H9 (cell line): ENCODE measurements around the gene ZNF135. TPM values are rescaled to one million over a fixed set of nuclear protein-coding genes. Genes with fewer than 3 reads are reported as not detected.

ENCODE experiments used
- DNase-seq: peaks from one replicate; pipeline ENCODE4 v3.0.0-alpha.2; 2017
- H2AFZ ChIP-seq: one replicate; pipeline ENCODE4 v1.6.1; 2013; ENCODE audit warnings: mild to moderate bottlenecking, low read length, control low read depth, moderate library complexity
- H2AK5ac ChIP-seq: 2 replicates; pipeline ENCODE4 v1.6.1; 2013; ENCODE audit warnings: low read length, control low read depth, mixed read lengths; ENCODE audit not compliant: insufficient read length
- H2BK120ac ChIP-seq: one replicate; pipeline ENCODE4 v1.6.1; 2013; ENCODE audit warnings: low read depth, mild to moderate bottlenecking, low read length, control low read depth, inconsistent platforms; ENCODE audit not compliant: poor library complexity, severe bottlenecking
- H2BK12ac ChIP-seq: 2 replicates; pipeline ENCODE4 v1.6.1; 2013; ENCODE audit warnings: low read length, control low read depth, mixed read lengths, low read depth; ENCODE audit not compliant: insufficient read length
- H2BK15ac ChIP-seq: 2 replicates; pipeline ENCODE4 v1.6.1; 2013; ENCODE audit warnings: low read depth, low read length, control low read depth
- H2BK20ac ChIP-seq: one replicate; pipeline ENCODE4 v1.6.1; 2013; ENCODE audit warnings: low read depth, mild to moderate bottlenecking, low read length, control low read depth, inconsistent platforms; ENCODE audit not compliant: poor library complexity, severe bottlenecking
- H2BK5ac ChIP-seq: 2 replicates; pipeline ENCODE4 v1.6.1; 2013; ENCODE audit warnings: low read length, control low read depth, mixed read lengths; ENCODE audit not compliant: insufficient read length
- H3K14ac ChIP-seq: 2 replicates; pipeline ENCODE4 v1.6.1; 2013; ENCODE audit warnings: low read length, control low read depth; ENCODE audit not compliant: insufficient read depth
- H3K18ac ChIP-seq: 2 replicates; pipeline ENCODE4 v1.6.1; 2013; ENCODE audit warnings: low read depth, mild to moderate bottlenecking, mixed read lengths, low read length, control low read depth; ENCODE audit not compliant: insufficient read length
- H3K23ac ChIP-seq: 2 replicates; pipeline ENCODE4 v1.6.1; 2013; ENCODE audit warnings: low read length, control low read depth, mixed read lengths, low read depth; ENCODE audit not compliant: insufficient read length
- H3K23me2 ChIP-seq: 2 replicates; pipeline ENCODE4 v1.6.1; 2013; ENCODE audit warnings: low read depth, mild to moderate bottlenecking, mixed read lengths, low read length, control low read depth; ENCODE audit not compliant: insufficient read length, poor library complexity, severe bottlenecking
- H3K27ac ChIP-seq: 2 replicates; pipeline ENCODE4 v1.5.1; 2013; ENCODE audit warnings: low read length, control low read depth, mixed read lengths, low read depth; ENCODE audit not compliant: insufficient read length
- H3K27me3 ChIP-seq: 2 replicates; pipeline ENCODE4 v1.6.1; 2013; ENCODE audit warnings: low read length, control low read depth, inconsistent platforms; ENCODE audit not compliant: insufficient read depth
- H3K4ac ChIP-seq: 2 replicates; pipeline ENCODE4 v1.6.1; 2013; ENCODE audit warnings: low read depth, mild to moderate bottlenecking, control low read depth, inconsistent platforms, low read length, moderate library complexity
- H3K4me1 ChIP-seq: 2 replicates; pipeline ENCODE4 v1.6.1; 2013; ENCODE audit warnings: low read length, control low read depth, inconsistent platforms; ENCODE audit not compliant: insufficient read depth
- H3K4me2 ChIP-seq: 2 replicates; pipeline ENCODE4 v1.6.1; 2013; ENCODE audit warnings: low read length, control low read depth, mixed read lengths; ENCODE audit not compliant: insufficient read length, insufficient read depth
- H3K56ac ChIP-seq: 2 replicates; pipeline ENCODE4 v1.6.1; 2013; ENCODE audit warnings: low read depth, mild to moderate bottlenecking, mixed read lengths, low read length, control low read depth; ENCODE audit not compliant: insufficient read length
- H3K79me1 ChIP-seq: 2 replicates; pipeline ENCODE4 v1.6.1; 2013; ENCODE audit warnings: low read depth, mild to moderate bottlenecking, moderate library complexity, low read length, control low read depth, inconsistent platforms; ENCODE audit not compliant: insufficient read depth, poor library complexity, severe bottlenecking
- H3K79me2 ChIP-seq: 2 replicates; pipeline ENCODE4 v1.6.1; 2013; ENCODE audit warnings: low read length, control low read depth, inconsistent platforms; ENCODE audit not compliant: insufficient read depth
- H3K9ac ChIP-seq: 2 replicates; pipeline ENCODE4 v1.6.1; 2013; ENCODE audit warnings: low read length, control low read depth, mixed read lengths; ENCODE audit not compliant: insufficient read length; ENCODE audit errors: extremely low read depth
- H3K9me3 ChIP-seq: one replicate; pipeline ENCODE4 v1.6.1; 2013; ENCODE audit warnings: low read depth, low read length, inconsistent platforms; ENCODE audit not compliant: control insufficient read depth
- H3T11ph ChIP-seq: one replicate; pipeline ENCODE4 v1.6.1; 2013; ENCODE audit warnings: mild to moderate bottlenecking, low read length, control low read depth, inconsistent platforms
- H4K20me1 ChIP-seq: one replicate; pipeline ENCODE4 v1.6.1; 2013; ENCODE audit not compliant: control insufficient read depth, insufficient read length, insufficient read depth
- H4K5ac ChIP-seq: 2 replicates; pipeline ENCODE4 v1.6.1; 2013; ENCODE audit warnings: low read depth, mild to moderate bottlenecking, mixed read lengths, low read length, control low read depth; ENCODE audit not compliant: insufficient read length
- H4K8ac ChIP-seq: replicated peaks from 2 replicates; pipeline ENCODE4 v1.6.1; 2013; ENCODE audit warnings: low read length, control low read depth, mixed read lengths, low read depth; ENCODE audit not compliant: insufficient read length
- H4K91ac ChIP-seq: 2 replicates; pipeline ENCODE4 v1.6.1; 2013; ENCODE audit warnings: low read depth, mild to moderate bottlenecking, moderate library complexity, mixed read lengths, low read length, control low read depth; ENCODE audit not compliant: insufficient read length
- H3K27ac Mint-ChIP-seq, 3 experiments: 2 replicates in 2 of 3; 3 replicates in 1 of 3; pipeline ENCODE4 v1.8.0; 2020 to 2021; ENCODE audit warnings: mixed read lengths in 3 of 3, mild to moderate bottlenecking in 1 of 3, moderate library complexity in 1 of 3
- H3K27me3 Mint-ChIP-seq: 2 replicates; pipeline ENCODE4 v1.8.0; 2021; ENCODE audit warnings: low read depth, mild to moderate bottlenecking, moderate library complexity, mixed read lengths
- H3K36me3 Mint-ChIP-seq, 3 experiments: 2 replicates in 2 of 3; 3 replicates in 1 of 3; pipeline ENCODE4 v1.8.0; 2020 to 2021; ENCODE audit warnings: low read depth in 3 of 3, mixed read lengths in 3 of 3; ENCODE audit not compliant: insufficient read depth in 1 of 3
- H3K4me1 Mint-ChIP-seq, 2 experiments: 2 replicates each; pipeline ENCODE4 v1.8.0; 2020; ENCODE audit warnings: mixed read lengths in 2 of 2
- H3K4me3 Mint-ChIP-seq, 2 experiments: 2 replicates in 1 of 2; 3 replicates in 1 of 2; pipeline ENCODE4 v1.8.0; 2020 to 2021; ENCODE audit warnings: mild to moderate bottlenecking in 2 of 2, mixed read lengths in 2 of 2, moderate library complexity in 1 of 2
- H3K9me3 Mint-ChIP-seq, 2 experiments: 2 replicates in 1 of 2; 3 replicates in 1 of 2; pipeline ENCODE4 v1.8.0; 2020; ENCODE audit warnings: mild to moderate bottlenecking in 2 of 2, mixed read lengths in 2 of 2, moderate library complexity in 1 of 2
- WGBS: extraction: QIAGEN DNeasy Blood & Tissue Kit; methylation state at CpG from one replicate; pipeline ENCODE4 v1.1.7; 2013; ENCODE audit warnings: missing lambda C conversion rate, low lambda C conversion rate, mixed read lengths; ENCODE audit not compliant: insufficient read length; ENCODE audit errors: extremely low coverage; 5-methylcytosine and 5-hydroxymethylcytosine counted together
- total RNA-seq: library from RNA; stranded (reverse); gene quantifications from 2 replicates; pipeline ENCODE4 v1.2.1, GENCODE V29; 2021
- TF ChIP-seq, protein P1 (sequence below): fragments of 200-600 bp; sonication (generic); conservative IDR thresholded peaks from 3 replicates; pipeline ENCODE4 v1.8.0; 2021; ENCODE audit warnings: antibody characterized with exemption, mild to moderate bottlenecking

The ZNF135 gene
- total RNA-seq, 1 experiment from 2014 or later = 4.7 TPM

- H3K27ac Mint-ChIP-seq = peak overlapping the region in 2 of 3 experiments; percentile 23 to 77; a peak in 2 of 7 replicates
- Histone ChIP-seq H3K27me3 (no peaks in the 10 kb centered on the region), H3T11ph (no peak overlapping the region), H2AK5ac (no peak overlapping the region), H4K20me1 (no peaks in the 10 kb centered on the region), H4K91ac (no peak overlapping the region), H3K79me2 (no peaks in the 10 kb centered on the region), H3K23ac (no peak overlapping the region), H3K18ac (no peak overlapping the region), H3K56ac (no peak overlapping the region), H4K5ac (no peak overlapping the region), H3K4me2 (no peak overlapping the region), H3K4ac (no peak overlapping the region), H2AFZ (no peak overlapping the region), H3K79me1 (peaks cover 11% of the 10 kb centered on the region), H3K27ac (no peak overlapping the region), H3K9me3 (no peaks in the 10 kb centered on the region), H4K8ac (no peak overlapping the region), H2BK12ac (no peak overlapping the region), H2BK120ac (no peak overlapping the region), H3K23me2 (peaks cover 6% of the 10 kb centered on the region), H2BK5ac (no peak overlapping the region), H2BK15ac (no peak overlapping the region), H3K14ac (no peak overlapping the region), H2BK20ac (no peak overlapping the region), H3K4me1 (peaks cover 4% of the 10 kb centered on the region; the same call in 1 of the 2 replicates), H3K9ac (no peak overlapping the region)
- TF ChIP-seq, protein P1, sequence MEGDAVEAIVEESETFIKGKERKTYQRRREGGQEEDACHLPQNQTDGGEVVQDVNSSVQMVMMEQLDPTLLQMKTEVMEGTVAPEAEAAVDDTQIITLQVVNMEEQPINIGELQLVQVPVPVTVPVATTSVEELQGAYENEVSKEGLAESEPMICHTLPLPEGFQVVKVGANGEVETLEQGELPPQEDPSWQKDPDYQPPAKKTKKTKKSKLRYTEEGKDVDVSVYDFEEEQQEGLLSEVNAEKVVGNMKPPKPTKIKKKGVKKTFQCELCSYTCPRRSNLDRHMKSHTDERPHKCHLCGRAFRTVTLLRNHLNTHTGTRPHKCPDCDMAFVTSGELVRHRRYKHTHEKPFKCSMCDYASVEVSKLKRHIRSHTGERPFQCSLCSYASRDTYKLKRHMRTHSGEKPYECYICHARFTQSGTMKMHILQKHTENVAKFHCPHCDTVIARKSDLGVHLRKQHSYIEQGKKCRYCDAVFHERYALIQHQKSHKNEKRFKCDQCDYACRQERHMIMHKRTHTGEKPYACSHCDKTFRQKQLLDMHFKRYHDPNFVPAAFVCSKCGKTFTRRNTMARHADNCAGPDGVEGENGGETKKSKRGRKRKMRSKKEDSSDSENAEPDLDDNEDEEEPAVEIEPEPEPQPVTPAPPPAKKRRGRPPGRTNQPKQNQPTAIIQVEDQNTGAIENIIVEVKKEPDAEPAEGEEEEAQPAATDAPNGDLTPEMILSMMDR = no peak
- no peak overlapping the region for H3K4me3 Mint-ChIP-seq
- H3K27me3 Mint-ChIP-seq = no peaks in the 10 kb centered on the region
- H3K36me3 Mint-ChIP-seq = peaks cover 35 to 50% (median 44%) of the 10 kb centered on the region in 3 experiments
- no peak for DNase-seq
- peaks cover 5 to 12% of the 10 kb centered on the region in 2 experiments; a peak in 3 of 4 replicates for H3K4me1 Mint-ChIP-seq
- no CpG with 5 or more reads among the region's 7 CpGs for WGBS
- H3K9me3 Mint-ChIP-seq = peaks cover 5 to 15% of the 10 kb centered on the region in 2 experiments
These were observed 34.0 kb downstream of the ZNF135 start for GRCh38 chr19:58093071-58093470.
